Fibroblast of lung (primary cell): Measurements from ENCODE around the gene GNG7. TPM values are rescaled to one million over a fixed set of nuclear protein-coding genes. Genes with fewer than 3 reads are reported as not detected.
A peak's percentile ranks its signal among the peaks of the same experiment; 100 is the strongest.

ENCODE experiments used
- DNase-seq, 2 donors: peaks; one replicate each; pipeline versions ENCODE4 v3.0.0 to v3.0.0-alpha.2; 2010; ENCODE audit warnings: low read depth in 2 of 2
- H2AFZ ChIP-seq: 2 replicates; pipeline ENCODE4 v1.5.1; 2012; ENCODE audit warnings: low read length, control low read depth, inconsistent platforms
- H3K27ac ChIP-seq: 2 replicates; pipeline ENCODE4 v1.5.1; 2011; ENCODE audit warnings: low read length, control low read depth; ENCODE audit not compliant: insufficient read depth
- H3K27me3 ChIP-seq: 2 replicates; pipeline ENCODE4 v1.5.1; 2011; ENCODE audit warnings: mild to moderate bottlenecking, low read length; ENCODE audit not compliant: control insufficient read depth, insufficient read depth
- H3K36me3 ChIP-seq: 2 replicates; pipeline ENCODE4 v1.5.1; 2011; ENCODE audit warnings: low read length; ENCODE audit not compliant: control insufficient read depth, insufficient read depth
- H3K4me1 ChIP-seq: 2 replicates; pipeline ENCODE4 v1.5.1; 2011; ENCODE audit warnings: low read length; ENCODE audit not compliant: control insufficient read depth, insufficient read depth; ENCODE audit errors: extremely low read depth
- H3K4me2 ChIP-seq: 2 replicates; pipeline ENCODE4 v1.5.1; 2011; ENCODE audit warnings: low read length, control low read depth; ENCODE audit not compliant: insufficient read depth; ENCODE audit errors: extremely low read depth
- H3K4me3 ChIP-seq, 4 experiments: fragments of 200-600 bp in 1 of 4; sonication (generic) in 1 of 4; replicated peaks in 1 of 4; 2 replicates each; pipeline ENCODE4 v1.5.1; 2011 to 2016; ENCODE audit warnings: low read length in 4 of 4, low read depth in 3 of 4, mild to moderate bottlenecking in 3 of 4, control low read depth in 2 of 4, inconsistent platforms in 1 of 4, mixed read lengths in 1 of 4; ENCODE audit not compliant: insufficient read depth in 1 of 4; ENCODE audit errors: control extremely low read depth in 1 of 4
- H3K79me2 ChIP-seq: 2 replicates; pipeline ENCODE4 v1.5.1; 2012; ENCODE audit warnings: mild to moderate bottlenecking, low read length, inconsistent platforms; ENCODE audit not compliant: control insufficient read depth, insufficient read depth
- H3K9ac ChIP-seq: 2 replicates; pipeline ENCODE4 v1.5.1; 2011; ENCODE audit warnings: mild to moderate bottlenecking, low read length, control low read depth; ENCODE audit not compliant: insufficient read depth
- H3K9me3 ChIP-seq: 2 replicates; pipeline ENCODE4 v1.5.1; 2012; ENCODE audit warnings: low read depth, low read length; ENCODE audit not compliant: control insufficient read depth, insufficient read depth
- H4K20me1 ChIP-seq: 2 replicates; pipeline ENCODE4 v1.5.1; 2011; ENCODE audit warnings: low read length; ENCODE audit not compliant: control insufficient read depth, insufficient read depth; ENCODE audit errors: extremely low read depth
- CTCF ChIP-seq, 2 donors: IDR thresholded peaks in 1 of 2; conservative IDR thresholded peaks in 1 of 2; 1 replicate in 1 of 2; 2 replicates in 1 of 2; pipeline ENCODE4 v1.5.1; 2011 to 2012; ENCODE audit warnings: low read length in 2 of 2, control low read depth in 1 of 2, inconsistent platforms in 1 of 2, low read depth in 1 of 2, mild to moderate bottlenecking in 1 of 2
- EZH2 ChIP-seq: IDR thresholded peaks from 2 replicates; pipeline ENCODE4 v1.5.1; 2012; ENCODE audit warnings: low read length, control low read depth, mild to moderate bottlenecking; ENCODE audit errors: missing control alignments
- polyA plus RNA-seq, 2 donors: library from polyadenylated mRNA; depleted of rRNA in 1 of 2; stranded (reverse) in 1 of 2; unstranded in 1 of 2; fragments of >200 nt; gene quantifications; 2 replicates each; pipeline ENCODE4 v1.2.1, GENCODE V29; 2011 to 2012; ENCODE audit warnings: missing spikeins in 1 of 2
- total RNA-seq: library from RNA; depleted of rRNA; stranded (reverse); fragments of >200 nt; gene quantifications from 2 replicates; pipeline ENCODE4 v1.2.1, GENCODE V29; 2014

The GNG7 gene
- total and polyA plus RNA-seq, 2 donors (not counting 1 experiment from before 2014, with no cell fraction given), result 0.27 to 0.83 TPM

GRCh38 chr19:2631213-2631821 lies 71.2 kb downstream of the GNG7 start:
- Histone ChIP-seq H3K4me1 (peaks cover 9% of the 10 kb centered on the region), H4K20me1 (no peaks in the 10 kb centered on the region), H3K9ac (no peak overlapping the region), H3K4me3 (no peak overlapping the region), H3K4me2 (no peak overlapping the region), H2AFZ (no peak overlapping the region), H3K36me3 (no peaks in the 10 kb centered on the region), H3K27me3 (no peaks in the 10 kb centered on the region), H3K9me3 (no peaks in the 10 kb centered on the region), H3K27ac (no peak overlapping the region), H3K79me2 (no peaks in the 10 kb centered on the region)
- TF ChIP-seq EZH2 (no peak), CTCF (conservative IDR thresholded peaks at IDR 0.05 in 1 of 2, IDR thresholded peaks at IDR 0.05 in 1 of 2; ENCODE audit: low read depth in 1 of 2, low read length in 2 of 2) (no peak)
- DNase-seq, result peak; percentile 15 to 48

GRCh38 chr19:2630352-2631001 lies 72.0 kb downstream of the GNG7 start:
- DNase-seq, result no peak

More at GRCh38 chr19:2630352-2631001, 72.0 kb downstream of the GNG7 start:
- no peaks in the 10 kb centered on the region for H3K9me3 ChIP-seq
- no peaks in the 10 kb centered on the region for H3K79me2 ChIP-seq
- TF ChIP-seq CTCF (conservative IDR thresholded peaks at IDR 0.05 in 1 of 2, IDR thresholded peaks at IDR 0.05 in 1 of 2; ENCODE audit: low read depth in 1 of 2, low read length in 2 of 2) (no peak), EZH2 (no peak)
- no peak overlapping the region for H3K4me2 ChIP-seq
- no peaks in the 10 kb centered on the region for H3K27me3 ChIP-seq
- no peak overlapping the region for H3K27ac ChIP-seq
- H4K20me1 ChIP-seq, result no peaks in the 10 kb centered on the region
- peaks cover 9% of the 10 kb centered on the region for H3K4me1 ChIP-seq
- no peak overlapping the region for H3K4me3 ChIP-seq
- H2AFZ ChIP-seq, result no peak overlapping the region
- no peak overlapping the region for H3K9ac ChIP-seq
- H3K36me3 ChIP-seq, result no peaks in the 10 kb centered on the region
